HEK293 (cell line): ENCODE results near the gene PTPRG.
"Not testable (repeated sequence)": the region's sequence is repeated elsewhere in the genome, so short reads cannot be mapped to it uniquely, and the experiment has no call there.

ENCODE experiments used
- ZFP3 ChIP-seq: fragments of 450-650 bp; formaldehyde crosslinking; IDR thresholded peaks from 2 replicates; pipeline ENCODE4 v1.5.1; 2016; ENCODE audit warnings: low read depth, missing biosample characterization, missing genetic modification characterization
- ZNF707 ChIP-seq: fragments of 450-650 bp; formaldehyde crosslinking; IDR thresholded peaks from 2 replicates; pipeline ENCODE4 v1.5.1; 2016; ENCODE audit warnings: missing biosample characterization, missing genetic modification characterization
- TF ChIP-seq, protein P1 (sequence below): fragments of 450-650 bp; formaldehyde crosslinking; IDR thresholded peaks from 2 replicates; pipeline ENCODE4 v1.5.0; 2017; ENCODE audit warnings: missing biosample characterization, missing genetic modification characterization, borderline replicate concordance

DNA sequence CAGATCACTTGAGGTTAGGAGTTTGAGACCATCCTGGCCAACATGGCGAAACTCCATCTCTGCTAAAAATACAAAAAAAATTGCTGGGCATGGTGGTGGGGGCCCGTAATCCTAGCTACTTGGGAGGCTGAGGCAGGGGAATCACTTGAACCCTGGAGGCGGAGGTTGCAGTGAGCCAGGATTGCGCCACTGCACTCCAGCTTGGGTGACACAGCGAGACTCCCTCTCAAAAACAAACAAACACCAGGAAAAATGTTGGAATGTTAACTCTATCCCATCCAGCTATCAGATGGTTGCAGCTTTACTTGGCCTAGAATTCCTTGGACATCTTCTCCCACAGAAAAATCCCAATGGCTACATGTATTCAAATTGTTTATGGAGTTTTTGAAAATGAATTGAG is 254.9 kb downstream of the PTPRG start:
- TF ChIP-seq ZNF707, ZFP3 (tag by site-specific recombination): not testable (repeated sequence)
- TF ChIP-seq, protein P1, sequence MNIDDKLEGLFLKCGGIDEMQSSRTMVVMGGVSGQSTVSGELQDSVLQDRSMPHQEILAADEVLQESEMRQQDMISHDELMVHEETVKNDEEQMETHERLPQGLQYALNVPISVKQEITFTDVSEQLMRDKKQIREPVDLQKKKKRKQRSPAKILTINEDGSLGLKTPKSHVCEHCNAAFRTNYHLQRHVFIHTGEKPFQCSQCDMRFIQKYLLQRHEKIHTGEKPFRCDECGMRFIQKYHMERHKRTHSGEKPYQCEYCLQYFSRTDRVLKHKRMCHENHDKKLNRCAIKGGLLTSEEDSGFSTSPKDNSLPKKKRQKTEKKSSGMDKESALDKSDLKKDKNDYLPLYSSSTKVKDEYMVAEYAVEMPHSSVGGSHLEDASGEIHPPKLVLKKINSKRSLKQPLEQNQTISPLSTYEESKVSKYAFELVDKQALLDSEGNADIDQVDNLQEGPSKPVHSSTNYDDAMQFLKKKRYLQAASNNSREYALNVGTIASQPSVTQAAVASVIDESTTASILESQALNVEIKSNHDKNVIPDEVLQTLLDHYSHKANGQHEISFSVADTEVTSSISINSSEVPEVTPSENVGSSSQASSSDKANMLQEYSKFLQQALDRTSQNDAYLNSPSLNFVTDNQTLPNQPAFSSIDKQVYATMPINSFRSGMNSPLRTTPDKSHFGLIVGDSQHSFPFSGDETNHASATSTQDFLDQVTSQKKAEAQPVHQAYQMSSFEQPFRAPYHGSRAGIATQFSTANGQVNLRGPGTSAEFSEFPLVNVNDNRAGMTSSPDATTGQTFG (tag by site-specific recombination): not testable (repeated sequence)
